Ishikawa (cell line): Measurements from ENCODE around the gene PTPRN2.

Source experiments
- CEBPB ChIP-seq: IDR thresholded peaks from 2 replicates; pipeline ENCODE4 v1.6.1; 2012
- CREB1 ChIP-seq: IDR thresholded peaks from 2 replicates; pipeline ENCODE4 v1.6.1; 2012; ENCODE audit warnings: low read depth
- EGR1 ChIP-seq: IDR thresholded peaks from 2 replicates; pipeline ENCODE4 v1.6.1; 2012
- EP300 ChIP-seq: IDR thresholded peaks from 2 replicates; pipeline ENCODE4 v1.6.1; 2012; ENCODE audit warnings: borderline replicate concordance
- FOXM1 ChIP-seq: IDR thresholded peaks from 2 replicates; pipeline ENCODE4 v1.6.1; 2012; ENCODE audit warnings: low read depth, borderline replicate concordance
- NFIC ChIP-seq: IDR thresholded peaks from 2 replicates; pipeline ENCODE4 v1.6.1; 2012
- RAD21 ChIP-seq: IDR thresholded peaks from 2 replicates; pipeline ENCODE4 v1.6.1; 2012; ENCODE audit warnings: low read depth
- TAF1 ChIP-seq: IDR thresholded peaks from 2 replicates; pipeline ENCODE4 v1.6.1; 2012; ENCODE audit warnings: low read depth, mild to moderate bottlenecking
- TCF12 ChIP-seq: IDR thresholded peaks from 2 replicates; pipeline ENCODE4 v1.6.1; 2012; ENCODE audit warnings: low read depth
- TEAD4 ChIP-seq: IDR thresholded peaks from 2 replicates; pipeline ENCODE4 v1.6.1; 2012
- YY1 ChIP-seq: IDR thresholded peaks from 2 replicates; pipeline ENCODE4 v1.6.1; 2012; ENCODE audit warnings: low read depth
- ZBTB7A ChIP-seq: IDR thresholded peaks from 2 replicates; pipeline ENCODE4 v1.6.1; 2012; ENCODE audit warnings: low read depth
- TF ChIP-seq, protein P1 (sequence below): IDR thresholded peaks from 2 replicates; pipeline ENCODE4 v1.6.1; 2012
- TF ChIP-seq, protein P2 (sequence below): IDR thresholded peaks from 2 replicates; pipeline ENCODE4 v1.6.1; 2012; ENCODE audit warnings: low read depth, mild to moderate bottlenecking
- TF ChIP-seq, protein P3 (sequence below): IDR thresholded peaks from 2 replicates; pipeline ENCODE4 v1.6.1; 2012

Gene PTPRN2

DNA sequence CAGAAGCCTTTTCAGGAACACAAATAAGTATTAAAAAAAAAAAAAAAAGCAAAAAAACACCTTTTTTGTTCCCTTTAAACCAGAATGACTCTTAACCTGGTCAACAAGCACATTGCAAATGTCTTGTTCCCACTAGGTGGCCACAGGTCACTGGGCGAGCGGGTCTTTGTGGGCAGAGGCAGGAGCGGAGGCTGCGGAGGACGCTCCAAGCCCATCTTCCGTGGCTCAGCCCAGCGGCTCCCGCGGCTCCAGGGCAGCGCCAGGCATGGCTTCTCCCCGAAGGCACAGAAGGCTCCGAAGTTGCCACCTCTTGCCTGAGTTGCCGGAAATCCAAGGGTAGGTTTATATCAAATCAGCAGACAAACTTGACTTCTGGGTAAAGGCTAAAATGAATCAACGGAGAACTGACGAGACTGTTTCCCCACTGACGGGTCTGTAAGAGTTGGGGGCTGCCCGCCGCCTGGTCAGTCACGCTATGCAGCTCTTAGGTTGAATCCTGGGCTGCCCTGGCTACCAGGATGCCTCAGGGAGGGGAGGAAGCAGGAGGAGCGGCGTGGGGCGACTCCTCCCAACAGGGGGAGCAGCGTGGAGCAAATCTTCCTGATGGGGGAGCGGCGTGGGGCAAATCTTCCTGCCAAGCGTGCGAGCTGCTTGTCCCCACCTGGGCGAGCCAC is 144.5 kb downstream of the PTPRN2 start:
- TF ChIP-seq TCF12, result no peak
- no peak for TF ChIP-seq RAD21
- no peak for TF ChIP-seq NFIC
- TF ChIP-seq TEAD4, result no peak
- TF ChIP-seq, protein P1, sequence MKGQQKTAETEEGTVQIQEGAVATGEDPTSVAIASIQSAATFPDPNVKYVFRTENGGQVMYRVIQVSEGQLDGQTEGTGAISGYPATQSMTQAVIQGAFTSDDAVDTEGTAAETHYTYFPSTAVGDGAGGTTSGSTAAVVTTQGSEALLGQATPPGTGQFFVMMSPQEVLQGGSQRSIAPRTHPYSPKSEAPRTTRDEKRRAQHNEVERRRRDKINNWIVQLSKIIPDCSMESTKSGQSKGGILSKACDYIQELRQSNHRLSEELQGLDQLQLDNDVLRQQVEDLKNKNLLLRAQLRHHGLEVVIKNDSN, result no peak
- TF ChIP-seq YY1, result no peak
- no peak for TF ChIP-seq CEBPB
- TF ChIP-seq, protein P2, sequence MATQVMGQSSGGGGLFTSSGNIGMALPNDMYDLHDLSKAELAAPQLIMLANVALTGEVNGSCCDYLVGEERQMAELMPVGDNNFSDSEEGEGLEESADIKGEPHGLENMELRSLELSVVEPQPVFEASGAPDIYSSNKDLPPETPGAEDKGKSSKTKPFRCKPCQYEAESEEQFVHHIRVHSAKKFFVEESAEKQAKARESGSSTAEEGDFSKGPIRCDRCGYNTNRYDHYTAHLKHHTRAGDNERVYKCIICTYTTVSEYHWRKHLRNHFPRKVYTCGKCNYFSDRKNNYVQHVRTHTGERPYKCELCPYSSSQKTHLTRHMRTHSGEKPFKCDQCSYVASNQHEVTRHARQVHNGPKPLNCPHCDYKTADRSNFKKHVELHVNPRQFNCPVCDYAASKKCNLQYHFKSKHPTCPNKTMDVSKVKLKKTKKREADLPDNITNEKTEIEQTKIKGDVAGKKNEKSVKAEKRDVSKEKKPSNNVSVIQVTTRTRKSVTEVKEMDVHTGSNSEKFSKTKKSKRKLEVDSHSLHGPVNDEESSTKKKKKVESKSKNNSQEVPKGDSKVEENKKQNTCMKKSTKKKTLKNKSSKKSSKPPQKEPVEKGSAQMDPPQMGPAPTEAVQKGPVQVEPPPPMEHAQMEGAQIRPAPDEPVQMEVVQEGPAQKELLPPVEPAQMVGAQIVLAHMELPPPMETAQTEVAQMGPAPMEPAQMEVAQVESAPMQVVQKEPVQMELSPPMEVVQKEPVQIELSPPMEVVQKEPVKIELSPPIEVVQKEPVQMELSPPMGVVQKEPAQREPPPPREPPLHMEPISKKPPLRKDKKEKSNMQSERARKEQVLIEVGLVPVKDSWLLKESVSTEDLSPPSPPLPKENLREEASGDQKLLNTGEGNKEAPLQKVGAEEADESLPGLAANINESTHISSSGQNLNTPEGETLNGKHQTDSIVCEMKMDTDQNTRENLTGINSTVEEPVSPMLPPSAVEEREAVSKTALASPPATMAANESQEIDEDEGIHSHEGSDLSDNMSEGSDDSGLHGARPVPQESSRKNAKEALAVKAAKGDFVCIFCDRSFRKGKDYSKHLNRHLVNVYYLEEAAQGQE, result no peak
- TF ChIP-seq CREB1, result no peak
- TF ChIP-seq, protein P3, sequence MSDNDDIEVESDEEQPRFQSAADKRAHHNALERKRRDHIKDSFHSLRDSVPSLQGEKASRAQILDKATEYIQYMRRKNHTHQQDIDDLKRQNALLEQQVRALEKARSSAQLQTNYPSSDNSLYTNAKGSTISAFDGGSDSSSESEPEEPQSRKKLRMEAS, result no peak
- no peak for TF ChIP-seq ZBTB7A
- no peak for TF ChIP-seq TAF1
- no peak for TF ChIP-seq FOXM1
- TF ChIP-seq EGR1, result no peak
- no peak for TF ChIP-seq EP300

DNA sequence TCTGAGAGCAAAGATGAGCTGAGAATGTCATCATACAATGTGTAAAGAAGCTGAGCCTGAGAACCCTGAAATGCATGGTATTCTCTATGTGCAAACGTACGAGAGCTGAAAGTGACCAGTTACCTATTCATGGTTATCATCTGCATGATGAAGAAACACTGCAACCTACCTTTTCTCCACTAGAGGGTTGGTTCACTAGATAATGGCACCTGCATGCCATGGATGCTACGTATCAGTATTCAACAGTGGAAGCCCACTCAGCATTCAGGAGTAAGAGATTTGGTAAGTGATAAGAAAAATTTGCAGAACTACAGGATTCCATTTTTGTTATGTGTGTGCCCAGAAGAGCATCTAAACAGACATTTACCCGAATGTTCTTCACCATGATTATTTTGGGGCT is 145.4 kb downstream of the PTPRN2 start:
- TF ChIP-seq RAD21 (peak; percentile 16; the same call in 1 of the 2 replicates), ZBTB7A (no peak), EP300 (no peak), CREB1 (no peak), TEAD4 (no peak)
- TF ChIP-seq, protein P3, result no peak
- TF ChIP-seq, protein P1, result no peak

DNA sequence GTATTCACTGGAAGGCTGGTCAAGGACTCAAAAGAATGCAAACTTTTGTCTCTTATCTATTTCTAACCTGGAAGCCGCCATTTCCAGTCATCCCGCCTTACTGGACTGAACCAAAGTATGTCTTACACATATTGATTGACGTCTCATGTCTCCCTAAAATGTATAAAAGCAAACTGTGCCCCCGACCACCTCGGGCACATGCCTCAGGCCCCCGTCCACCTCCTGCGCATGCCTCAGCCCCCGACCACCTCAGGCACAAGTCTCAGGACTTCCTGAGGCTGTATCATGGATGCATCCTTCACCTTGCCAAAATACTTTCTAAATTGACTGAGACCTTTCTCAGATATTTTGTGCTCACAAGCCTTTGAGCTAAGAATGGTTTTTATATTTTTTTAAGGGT is 148.6 kb downstream of the PTPRN2 start:
- no peak for TF ChIP-seq CREB1
- TF ChIP-seq CEBPB, result no peak
- no peak for TF ChIP-seq ZBTB7A
- no peak for TF ChIP-seq TAF1
- TF ChIP-seq YY1, result no peak
- no peak for TF ChIP-seq RAD21
- TF ChIP-seq, protein P2, result no peak
- TF ChIP-seq FOXM1, result no peak
- no peak for TF ChIP-seq EGR1
- TF ChIP-seq NFIC, result no peak
- TF ChIP-seq, protein P3, result no peak
- no peak for TF ChIP-seq TEAD4

DNA sequence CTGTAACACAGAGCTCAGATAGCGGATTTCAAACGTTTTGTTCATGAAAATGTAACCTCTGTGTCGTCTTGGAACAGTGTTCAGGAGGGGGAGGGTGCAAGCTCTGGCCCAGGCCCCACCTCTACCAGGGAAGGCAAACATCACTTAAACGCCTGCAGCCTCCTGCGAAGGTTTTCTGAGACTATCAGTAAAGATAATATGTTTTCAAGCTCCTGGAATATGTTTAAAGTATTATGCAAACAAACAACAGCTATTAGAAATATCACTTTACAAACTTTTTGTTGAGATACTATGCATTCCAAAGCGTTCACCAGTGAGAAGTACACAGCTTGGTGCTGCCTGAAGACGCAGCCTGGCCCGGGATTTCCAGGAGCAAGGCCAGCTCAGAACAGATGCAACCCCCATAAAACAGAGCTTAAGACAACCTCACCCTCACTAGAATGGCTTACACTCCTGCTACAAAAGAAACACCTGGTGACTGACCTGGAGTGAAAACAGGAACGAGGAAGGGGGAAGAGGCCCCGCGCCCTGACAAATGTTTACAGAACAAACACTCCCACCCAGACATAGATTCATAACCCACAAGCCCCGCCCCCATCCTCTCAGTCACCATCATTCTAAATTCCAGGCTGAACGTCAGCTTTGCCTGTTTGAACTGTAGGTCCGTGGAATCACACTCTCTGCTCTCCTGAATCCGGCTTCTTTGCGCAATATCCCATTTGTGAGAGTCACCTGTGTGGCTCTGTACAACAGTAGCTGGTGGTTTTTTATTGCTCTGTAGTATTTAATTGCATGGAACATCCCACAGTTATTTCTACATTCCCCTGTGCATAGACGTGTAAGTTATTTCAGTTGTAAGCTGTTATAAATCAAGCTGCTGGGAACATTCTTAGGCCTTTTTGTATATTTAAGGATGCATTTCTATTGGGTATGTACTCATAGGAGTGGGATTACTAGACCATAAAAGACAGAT is 155.0 kb downstream of the PTPRN2 start:
- TF ChIP-seq FOXM1 (no peak), TAF1 (no peak), NFIC (no peak), TEAD4 (no peak), TCF12 (no peak), CEBPB (no peak), EGR1 (no peak), YY1 (no peak), CREB1 (no peak), RAD21 (no peak), ZBTB7A (no peak), EP300 (no peak)
- TF ChIP-seq, protein P1, result no peak
- TF ChIP-seq, protein P3, result no peak
- TF ChIP-seq, protein P2, result no peak
